Measurements from ENCODE around the gene CDCA8.

GRCh38 chr1:37691497-37692077 is 729 bp upstream of the CDCA8 start:
- TF ChIP-seq POLR2A (IDR thresholded peaks at IDR 0.05) (no peak), CTCF (IDR thresholded peaks at IDR 0.05) (no peak)
